Choroid plexus epithelial cell (primary cell): Measurements from ENCODE around the gene HOXA2.

ENCODE experiments used
- DNase-seq: peaks from one replicate; pipeline ENCODE4 v3.0.0-alpha.2; 2010; ENCODE audit warnings: low read depth
- H3K4me3 ChIP-seq: 2 replicates; pipeline ENCODE4 v1.5.1; 2011; ENCODE audit warnings: low read depth, mild to moderate bottlenecking, control low read depth, low read length, moderate library complexity
- TF ChIP-seq, protein P1 (sequence below): conservative IDR thresholded peaks from 2 replicates; pipeline ENCODE4 v1.5.1; 2011; ENCODE audit warnings: low read depth, mild to moderate bottlenecking, control low read depth, inconsistent platforms, low read length, moderate library complexity

HOXA2 gene

DNA sequence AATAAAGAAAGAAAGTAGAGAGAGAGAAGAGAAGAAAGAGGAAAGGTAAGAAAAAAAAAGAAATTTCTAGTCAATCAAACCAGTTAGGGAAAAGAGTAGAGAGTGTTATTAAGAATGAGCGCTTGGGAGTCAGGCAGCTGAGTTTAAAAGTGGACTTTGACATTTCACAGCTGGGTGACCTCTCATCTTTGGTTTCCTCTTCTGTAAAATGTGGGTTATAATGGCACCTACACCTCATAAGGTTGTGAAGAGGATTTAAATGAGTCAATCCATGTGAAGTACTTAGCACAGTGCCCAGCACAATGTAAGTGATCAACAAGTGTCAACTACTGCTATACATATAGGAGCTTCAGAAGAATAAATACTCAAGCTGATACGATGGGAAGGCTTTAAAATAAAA is 18.8 kb downstream of the HOXA2 start:
- H3K4me3 ChIP-seq: no peak overlapping the region
- TF ChIP-seq, protein P1, sequence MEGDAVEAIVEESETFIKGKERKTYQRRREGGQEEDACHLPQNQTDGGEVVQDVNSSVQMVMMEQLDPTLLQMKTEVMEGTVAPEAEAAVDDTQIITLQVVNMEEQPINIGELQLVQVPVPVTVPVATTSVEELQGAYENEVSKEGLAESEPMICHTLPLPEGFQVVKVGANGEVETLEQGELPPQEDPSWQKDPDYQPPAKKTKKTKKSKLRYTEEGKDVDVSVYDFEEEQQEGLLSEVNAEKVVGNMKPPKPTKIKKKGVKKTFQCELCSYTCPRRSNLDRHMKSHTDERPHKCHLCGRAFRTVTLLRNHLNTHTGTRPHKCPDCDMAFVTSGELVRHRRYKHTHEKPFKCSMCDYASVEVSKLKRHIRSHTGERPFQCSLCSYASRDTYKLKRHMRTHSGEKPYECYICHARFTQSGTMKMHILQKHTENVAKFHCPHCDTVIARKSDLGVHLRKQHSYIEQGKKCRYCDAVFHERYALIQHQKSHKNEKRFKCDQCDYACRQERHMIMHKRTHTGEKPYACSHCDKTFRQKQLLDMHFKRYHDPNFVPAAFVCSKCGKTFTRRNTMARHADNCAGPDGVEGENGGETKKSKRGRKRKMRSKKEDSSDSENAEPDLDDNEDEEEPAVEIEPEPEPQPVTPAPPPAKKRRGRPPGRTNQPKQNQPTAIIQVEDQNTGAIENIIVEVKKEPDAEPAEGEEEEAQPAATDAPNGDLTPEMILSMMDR: no peak
- DNase-seq: no peak

DNA sequence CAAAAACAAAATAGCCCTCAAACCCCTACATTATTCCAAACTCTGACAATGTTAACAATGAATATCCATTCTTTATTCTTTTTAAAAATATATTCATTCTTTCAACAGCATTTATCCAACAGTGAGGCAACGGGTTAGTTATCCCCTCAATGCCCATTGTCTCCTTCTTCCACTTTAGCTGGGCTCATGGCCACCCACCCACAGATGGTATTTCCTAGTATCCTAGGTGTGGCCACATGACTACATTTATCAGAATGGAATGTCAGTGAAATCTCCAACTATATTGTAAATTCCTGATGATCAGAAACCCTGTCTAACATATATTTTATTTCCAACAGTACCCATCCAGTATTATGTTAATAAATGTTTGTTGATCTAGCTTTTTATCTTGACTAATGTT is 20.3 kb downstream of the HOXA2 start:
- no peak for DNase-seq
- H3K4me3 ChIP-seq: no peak overlapping the region
- TF ChIP-seq, protein P1: no peak

DNA sequence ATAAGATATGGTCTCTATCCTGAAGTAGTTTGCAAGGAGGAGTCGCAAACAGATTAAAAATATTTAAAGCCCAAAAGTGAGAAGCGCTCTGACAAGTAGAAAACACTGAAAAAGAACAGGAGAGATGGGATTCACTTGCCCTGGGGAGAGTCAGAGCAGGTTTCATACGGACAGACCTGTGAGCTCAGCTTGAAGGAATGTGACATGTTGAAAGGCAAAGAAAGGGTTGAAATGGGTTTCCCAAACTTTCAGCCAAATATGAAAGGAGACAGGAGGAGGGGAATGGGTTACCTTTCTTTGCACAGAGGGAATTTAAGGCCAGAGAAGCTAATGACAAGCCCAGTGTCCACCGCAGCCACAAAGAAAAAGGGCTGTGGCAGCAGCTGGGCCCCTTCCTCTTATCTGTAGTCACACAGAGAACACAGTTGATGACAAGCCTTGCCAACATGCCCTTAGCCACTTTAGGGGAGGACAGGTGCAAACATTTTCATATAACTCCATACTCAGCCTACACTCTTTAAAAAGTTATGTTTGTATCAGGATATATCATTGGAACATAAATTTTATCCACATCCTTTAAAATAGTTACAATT is 21.5 kb downstream of the HOXA2 start:
- no peak for DNase-seq
- no peak overlapping the region for H3K4me3 ChIP-seq
- TF ChIP-seq, protein P1: no peak

DNA sequence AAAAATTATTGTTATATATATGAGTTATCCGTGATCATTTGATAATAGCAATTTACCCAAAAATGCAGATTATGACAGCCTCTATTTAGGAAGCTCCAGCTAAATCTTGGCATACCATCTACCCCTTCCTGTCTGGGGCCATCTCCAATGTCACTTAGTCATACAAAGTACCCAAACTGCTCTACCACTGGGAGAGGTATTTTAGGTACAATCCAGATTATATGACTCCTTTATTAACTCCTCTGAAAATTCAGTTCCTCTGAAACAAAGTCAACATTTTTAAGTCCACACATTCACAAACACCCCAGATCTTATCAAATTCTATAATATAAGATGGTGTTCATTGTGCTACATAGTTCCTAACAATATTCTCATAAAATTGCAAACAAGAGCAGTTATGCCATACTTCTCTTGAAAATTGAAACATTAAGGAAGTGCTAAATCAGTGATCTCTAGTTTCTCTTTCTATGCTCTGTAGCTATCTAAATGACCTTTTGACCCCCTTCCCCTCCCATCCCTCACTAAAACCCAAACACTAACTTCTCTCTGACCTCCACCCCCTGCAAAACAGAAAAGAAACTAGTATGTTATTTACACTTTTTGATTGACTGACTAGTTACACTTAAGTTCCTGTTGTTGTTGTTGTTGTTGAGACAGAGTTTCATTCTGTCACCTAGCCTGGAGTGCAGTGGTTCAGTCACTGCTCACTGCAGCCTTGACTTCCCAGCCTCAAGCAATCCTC is 23.1 kb downstream of the HOXA2 start:
- no peak overlapping the region for H3K4me3 ChIP-seq
- TF ChIP-seq, protein P1: no peak
- no peak for DNase-seq

DNA sequence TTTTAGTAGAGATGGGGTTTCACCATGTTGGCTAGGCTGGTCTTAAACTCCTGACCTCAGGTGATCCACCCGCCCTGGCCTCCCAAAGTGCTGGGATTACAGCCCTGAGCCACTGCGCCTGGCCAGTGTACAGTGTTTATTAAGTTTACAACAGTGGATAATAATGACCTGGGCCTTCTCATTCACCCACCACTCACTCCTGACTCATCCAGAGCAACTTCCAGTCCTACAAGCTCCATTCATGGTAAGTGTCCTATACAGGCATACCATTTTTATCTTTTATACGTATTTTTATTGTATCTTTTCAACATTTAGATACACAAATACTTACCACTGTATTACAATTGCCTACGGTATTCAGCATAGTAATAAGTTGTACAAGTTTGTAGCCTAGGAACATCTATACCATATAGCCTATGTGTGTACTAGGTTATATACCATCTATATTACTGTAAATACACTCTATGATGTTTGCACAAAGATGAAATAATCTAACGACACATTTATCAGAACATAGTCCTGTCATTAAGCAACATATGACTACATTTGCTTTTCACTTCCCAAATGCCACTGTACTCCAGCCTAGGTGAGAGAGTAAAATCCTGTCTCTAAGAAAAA is 23.8 kb downstream of the HOXA2 start:
- DNase-seq: no peak
- H3K4me3 ChIP-seq: no peak overlapping the region
- TF ChIP-seq, protein P1: no peak

DNA sequence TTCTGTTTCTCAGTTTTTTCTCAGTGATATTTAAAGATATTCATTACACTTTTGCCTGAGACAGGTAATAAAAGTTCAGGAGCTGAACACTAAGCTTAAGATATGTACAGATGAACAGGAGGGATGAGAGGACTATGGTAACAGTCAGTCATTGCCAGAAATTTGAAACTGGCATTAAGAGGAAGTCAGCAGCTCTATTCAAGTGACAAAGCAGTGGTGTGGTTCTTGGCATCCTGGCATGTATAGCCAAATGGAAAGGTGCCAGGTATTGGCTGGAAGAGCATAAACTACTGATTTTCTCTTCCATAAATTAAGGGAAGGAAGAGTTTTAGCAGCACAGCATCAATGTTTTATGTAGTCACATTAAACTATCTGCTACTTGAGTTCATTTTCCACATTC is 29.4 kb downstream of the HOXA2 start:
- TF ChIP-seq, protein P1: no peak
- DNase-seq: no peak
- no peak overlapping the region for H3K4me3 ChIP-seq
